GM23248 (cell line): ENCODE results near the gene PHOSPHO2.

Experiments
- EZH2 ChIP-seq: fragments of 200-600 bp; sonication (generic); IDR thresholded peaks from 2 replicates; pipeline ENCODE4 v1.6.1; 2018; ENCODE audit warnings: antibody characterized with exemption, mild to moderate bottlenecking; ENCODE audit not compliant: insufficient read depth, poor library complexity, severe bottlenecking
- EZH2phosphoT487 ChIP-seq: fragments of 200-600 bp; sonication (generic); IDR thresholded peaks from 2 replicates; pipeline ENCODE4 v1.6.1; 2018; ENCODE audit warnings: antibody characterized with exemption, moderate library complexity, mild to moderate bottlenecking, low read depth; ENCODE audit not compliant: insufficient read depth

DNA sequence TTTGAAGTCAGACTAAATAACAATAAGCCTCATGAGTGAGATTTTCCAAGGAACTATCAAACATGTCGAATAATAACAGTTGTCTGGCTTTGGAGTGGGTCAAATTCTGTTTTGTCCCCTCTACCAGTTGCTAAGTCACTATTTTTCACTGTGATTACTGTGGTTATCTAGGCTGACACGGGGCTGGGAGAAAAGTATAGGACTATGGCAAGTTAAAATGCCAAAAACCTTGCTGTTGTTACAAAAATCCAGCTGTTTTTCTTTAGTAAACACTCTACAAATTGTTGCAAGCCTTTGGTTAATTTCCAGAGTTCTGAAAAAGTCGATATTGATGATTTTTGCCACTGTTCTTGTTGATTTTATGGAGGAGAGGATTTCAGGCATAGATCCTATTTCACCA lies 1.6 kb upstream of the PHOSPHO2 start:
- no peak for TF ChIP-seq EZH2
- no peak for TF ChIP-seq EZH2phosphoT487
